Mesothelial cell of epicardium (in vitro differentiated cells): ENCODE measurements around the gene ERCC8. TPM values are rescaled to one million over a fixed set of nuclear protein-coding genes. Genes with fewer than 3 reads are reported as not detected.
A peak's percentile ranks its signal among the peaks of the same experiment; 100 is the strongest.

ENCODE experiments used
- DNase-seq, 2 experiments: peaks; one replicate each; pipeline ENCODE4 v3.0.0; 2021; ENCODE audit warnings: low spot score in 2 of 2; ENCODE audit not compliant: unreplicated experiment in 2 of 2
- H3K27ac Mint-ChIP-seq: 2 replicates; pipeline ENCODE4 v1.8.0; 2021; ENCODE audit warnings: mixed read lengths
- H3K27me3 Mint-ChIP-seq: 2 replicates; pipeline ENCODE4 v1.8.0; 2021; ENCODE audit warnings: low read depth, mixed read lengths
- H3K36me3 Mint-ChIP-seq: 2 replicates; pipeline ENCODE4 v1.8.0; 2021; ENCODE audit warnings: mixed read lengths
- H3K4me1 Mint-ChIP-seq: 2 replicates; pipeline ENCODE4 v1.8.0; 2021; ENCODE audit warnings: mixed read lengths
- H3K4me3 Mint-ChIP-seq: 2 replicates; pipeline ENCODE4 v1.8.0; 2021; ENCODE audit warnings: mild to moderate bottlenecking, moderate library complexity, mixed read lengths
- H3K9me3 Mint-ChIP-seq: 2 replicates; pipeline ENCODE4 v1.8.0; 2021; ENCODE audit warnings: mixed read lengths
- CTCF ChIP-seq: fragments of 200-600 bp; sonication (generic); IDR thresholded peaks from one replicate; pipeline ENCODE4 v1.5.0; 2021; ENCODE audit warnings: antibody characterized with exemption; ENCODE audit not compliant: unreplicated experiment
- total RNA-seq: library from RNA; stranded (reverse); gene quantifications from 3 replicates; pipeline ENCODE4 v1.2.1, GENCODE V29; 2021

ERCC8 gene
- total RNA-seq, 1 donor from 2014 or later: 14.8 TPM

- H3K9me3 Mint-ChIP-seq: peaks cover 12% of the 10 kb centered on the region
- peak; percentile 64 for TF ChIP-seq CTCF
- no peaks in the 10 kb centered on the region for H3K27me3 Mint-ChIP-seq
- H3K27ac Mint-ChIP-seq: no peak overlapping the region
- H3K4me1 Mint-ChIP-seq: no peaks in the 10 kb centered on the region
- H3K36me3 Mint-ChIP-seq: peaks cover 10% of the 10 kb centered on the region
- DNase-seq: no peak
- H3K4me3 Mint-ChIP-seq: no peak overlapping the region
These were observed 15.7 kb upstream of the ERCC8 start for GRCh38 chr5:60960591-60960990.

DNA sequence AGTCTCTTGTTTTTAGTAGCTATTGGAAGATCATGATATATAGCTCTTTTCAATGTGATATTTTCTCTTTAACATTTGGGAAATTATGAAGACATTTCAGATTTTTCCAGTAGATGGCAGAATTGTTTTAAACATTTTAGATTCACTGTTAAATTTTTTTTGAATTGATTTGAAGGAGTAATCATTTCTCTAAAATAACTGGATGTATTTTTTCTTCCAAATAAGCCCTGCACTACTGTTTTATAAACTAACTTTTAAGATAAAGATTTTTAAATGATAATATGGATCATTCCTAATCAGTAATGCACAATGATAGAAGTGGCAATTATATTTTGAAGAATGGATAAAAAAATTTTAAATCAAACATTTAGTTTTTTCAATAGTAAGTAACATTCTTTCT, 14.3 kb upstream of the ERCC8 start:
- H3K27me3 Mint-ChIP-seq: no peaks in the 10 kb centered on the region
- H3K27ac Mint-ChIP-seq: no peak overlapping the region
- DNase-seq: no peak
- H3K4me1 Mint-ChIP-seq: no peaks in the 10 kb centered on the region
- no peak overlapping the region for H3K4me3 Mint-ChIP-seq
- H3K36me3 Mint-ChIP-seq: peaks cover 9% of the 10 kb centered on the region
- TF ChIP-seq CTCF: no peak
- H3K9me3 Mint-ChIP-seq: peaks cover 13% of the 10 kb centered on the region

DNA sequence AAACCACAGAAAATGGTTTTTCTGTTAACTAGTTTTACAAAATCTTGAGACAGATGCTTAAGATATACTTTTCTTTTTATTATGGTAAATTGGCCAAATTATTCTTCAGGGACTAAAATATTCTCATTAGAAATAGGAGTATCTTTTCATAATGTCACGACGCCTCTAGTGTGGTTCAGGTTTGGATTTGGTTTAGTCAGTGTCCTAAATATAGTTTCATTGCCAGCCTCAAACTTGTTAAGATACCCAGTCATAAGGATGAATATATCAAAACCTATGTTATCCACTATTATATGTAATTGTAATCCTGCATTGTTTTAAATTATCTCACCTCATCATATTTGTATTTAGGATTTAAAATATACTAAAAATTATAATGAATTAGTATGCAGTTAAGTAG, 13.8 kb upstream of the ERCC8 start:
- H3K36me3 Mint-ChIP-seq: peaks cover 9% of the 10 kb centered on the region
- no peak overlapping the region for H3K27ac Mint-ChIP-seq
- peaks cover 13% of the 10 kb centered on the region for H3K9me3 Mint-ChIP-seq
- DNase-seq: no peak
- no peaks in the 10 kb centered on the region for H3K4me1 Mint-ChIP-seq
- H3K27me3 Mint-ChIP-seq: no peaks in the 10 kb centered on the region
- no peak overlapping the region for H3K4me3 Mint-ChIP-seq
- no peak for TF ChIP-seq CTCF

DNA sequence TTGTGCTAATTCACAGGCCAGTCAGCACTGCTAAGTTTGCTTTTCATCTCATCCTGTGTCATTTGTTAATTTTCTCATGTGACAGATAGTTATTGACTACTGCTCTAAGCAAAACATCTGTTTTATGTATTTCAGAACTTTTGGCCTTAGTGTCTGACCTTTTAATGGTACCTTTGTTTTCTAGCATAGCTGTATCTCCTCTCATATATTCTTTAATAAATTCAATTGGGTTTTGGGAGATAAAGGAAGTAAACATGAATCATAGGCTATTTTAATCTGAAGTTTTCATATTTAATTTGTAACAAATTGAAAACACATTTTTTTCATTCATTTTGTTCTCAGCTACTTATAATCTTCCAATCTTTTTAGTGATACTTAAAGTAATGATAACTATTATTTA, 13.2 kb upstream of the ERCC8 start:
- no peak for TF ChIP-seq CTCF
- no peaks in the 10 kb centered on the region for H3K4me1 Mint-ChIP-seq
- H3K27ac Mint-ChIP-seq: no peak overlapping the region
- no peak for DNase-seq
- H3K9me3 Mint-ChIP-seq: peaks cover 13% of the 10 kb centered on the region
- no peaks in the 10 kb centered on the region for H3K27me3 Mint-ChIP-seq
- H3K4me3 Mint-ChIP-seq: no peak overlapping the region
- H3K36me3 Mint-ChIP-seq: peaks cover 9% of the 10 kb centered on the region

- DNase-seq: no peak
- no peak for TF ChIP-seq CTCF
- peaks cover 9% of the 10 kb centered on the region for H3K36me3 Mint-ChIP-seq
- H3K27ac Mint-ChIP-seq: no peak overlapping the region
- H3K9me3 Mint-ChIP-seq: peaks cover 13% of the 10 kb centered on the region
- H3K4me1 Mint-ChIP-seq: no peaks in the 10 kb centered on the region
- H3K27me3 Mint-ChIP-seq: no peaks in the 10 kb centered on the region
- H3K4me3 Mint-ChIP-seq: no peak overlapping the region
These were observed 10.4 kb upstream of the ERCC8 start for GRCh38 chr5:60955239-60955638.

- DNase-seq: no peak
- Mint-ChIP-seq H3K9me3 (peaks cover 10% of the 10 kb centered on the region), H3K4me1 (peaks cover 7% of the 10 kb centered on the region), H3K4me3 (no peak overlapping the region), H3K36me3 (peaks cover 7% of the 10 kb centered on the region), H3K27me3 (no peaks in the 10 kb centered on the region), H3K27ac (no peak overlapping the region)
- TF ChIP-seq CTCF: no peak
These were observed 3.9 kb upstream of the ERCC8 start for GRCh38 chr5:60948738-60949137.
